HepG2 (cell line): ENCODE results near the gene STK36. TPM values are rescaled to one million over a fixed set of nuclear protein-coding genes. Genes with fewer than 3 reads are reported as not detected.

Experiments used
- ATF7 ChIP-seq, 2 experiments: fragments of 450-650 bp in 1 of 2; sonication (generic) in 1 of 2; formaldehyde crosslinking in 1 of 2; IDR thresholded peaks; 2 replicates each; pipeline versions ENCODE4 v1.4.0 to v1.6.1; 2016 to 2020; ENCODE audit warnings: antibody characterized with exemption in 1 of 2, mild to moderate bottlenecking in 1 of 2, missing genetic modification reagents in 1 of 2
- ETV5 ChIP-seq: IDR thresholded peaks from 2 replicates; pipeline ENCODE4 v1.6.1; 2018; ENCODE audit warnings: missing biosample characterization, missing genetic modification reagents, inconsistent platforms, borderline replicate concordance
- HDAC2 ChIP-seq: sonication (generic); formaldehyde crosslinking; IDR thresholded peaks from 2 replicates; pipeline ENCODE4 v1.4.0; 2020; ENCODE audit warnings: missing genetic modification reagents
- IKZF5 ChIP-seq: IDR thresholded peaks from 2 replicates; pipeline ENCODE4 v1.6.1; 2018; ENCODE audit warnings: missing genetic modification reagents, mild to moderate bottlenecking, missing compliant biosample characterization
- KDM6A ChIP-seq: IDR thresholded peaks from 2 replicates; pipeline ENCODE4 v1.6.1; 2016; ENCODE audit warnings: low read depth
- MEF2D ChIP-seq: sonication (generic); formaldehyde crosslinking; IDR thresholded peaks from 2 replicates; pipeline ENCODE4 v1.5.1; 2020; ENCODE audit warnings: mild to moderate bottlenecking, missing genetic modification reagents
- MIER2 ChIP-seq: IDR thresholded peaks from 2 replicates; pipeline ENCODE4 v1.6.1; 2016; ENCODE audit warnings: missing biosample characterization, missing genetic modification reagents
- NCOR1 ChIP-seq: fragments of 200-600 bp; sonication (generic); IDR thresholded peaks from 2 replicates; pipeline ENCODE4 v1.7.0; 2017; ENCODE audit warnings: antibody characterized with exemption, low read length, borderline replicate concordance
- NR2F1 ChIP-seq, 2 experiments: fragments of 450-650 bp in 1 of 2; formaldehyde crosslinking in 1 of 2; IDR thresholded peaks; 2 replicates each; pipeline versions ENCODE4 v1.5.0 to v1.6.1; 2016 to 2020; ENCODE audit warnings: mild to moderate bottlenecking in 1 of 2, missing compliant biosample characterization in 1 of 2, missing genetic modification reagents in 1 of 2, moderate library complexity in 1 of 2
- PRDM15 ChIP-seq: sonication (generic); formaldehyde crosslinking; IDR thresholded peaks from 2 replicates; pipeline ENCODE4 v1.4.0; 2020; ENCODE audit warnings: missing genetic modification reagents
- RCOR2 ChIP-seq: IDR thresholded peaks from 2 replicates; pipeline ENCODE4 v1.6.1; 2016; ENCODE audit warnings: missing biosample characterization, missing genetic modification reagents
- REPIN1 ChIP-seq: sonication (generic); formaldehyde crosslinking; IDR thresholded peaks from 2 replicates; pipeline ENCODE4 v1.8.0; 2022; ENCODE audit warnings: missing genetic modification reagents, low read depth, mild to moderate bottlenecking, borderline replicate concordance
- SATB2 ChIP-seq: sonication (generic); formaldehyde crosslinking; IDR thresholded peaks from 2 replicates; pipeline ENCODE4 v1.5.0; 2020; ENCODE audit warnings: missing genetic modification reagents
- TCF7 ChIP-seq: sonication (generic); IDR thresholded peaks from 2 replicates; pipeline ENCODE4 v1.6.1; 2016; ENCODE audit warnings: antibody characterized with exemption, low read depth
- ZNF337 ChIP-seq: sonication (generic); formaldehyde crosslinking; IDR thresholded peaks from 2 replicates; pipeline ENCODE4 v1.5.1; 2020; ENCODE audit warnings: missing genetic modification reagents, low read depth, mild to moderate bottlenecking, borderline replicate concordance
- ZNF44 ChIP-seq: sonication (generic); formaldehyde crosslinking; IDR thresholded peaks from 2 replicates; pipeline ENCODE4 v1.5.1; 2020; ENCODE audit warnings: mild to moderate bottlenecking, missing genetic modification reagents
- ZNF644 ChIP-seq: IDR thresholded peaks from 2 replicates; pipeline ENCODE4 v1.6.1; 2016; ENCODE audit warnings: low read depth
- ZNF788 ChIP-seq: sonication (generic); formaldehyde crosslinking; IDR thresholded peaks from 2 replicates; pipeline ENCODE4 v1.5.0; 2020; ENCODE audit warnings: mild to moderate bottlenecking, missing genetic modification reagents, borderline replicate concordance
- polyA plus RNA-seq, 8 experiments: library from polyadenylated mRNA; depleted of rRNA in 3 of 8; stranded (reverse) in 7 of 8; unstranded in 1 of 8; fragments of >200 nt; fragmentation: Illumina TruSeq in 4 of 8; extraction: Trizol in 4 of 8; gene quantifications; 2 replicates each; pipeline versions ENCODE4 v1.2.1 to v1.2.3, GENCODE V29; 2011 to 2016; ENCODE audit warnings: low read depth in 4 of 8, missing spikeins in 1 of 8, mixed read lengths in 1 of 8; ENCODE audit not compliant: insufficient read depth in 1 of 8
- total RNA-seq, 5 experiments: library from RNA; depleted of rRNA; stranded (reverse); fragments of >200 nt; fragmentation: Illumina TruSeq; extraction: Trizol; gene quantifications; 2 replicates each; pipeline ENCODE4 v1.2.3, GENCODE V29; 2016; ENCODE audit warnings: low read depth in 1 of 5
- TF ChIP-seq, protein P1 (sequence below): IDR thresholded peaks from 2 replicates; pipeline ENCODE4 v1.6.1; 2016; ENCODE audit warnings: missing compliant biosample characterization, missing genetic modification reagents, borderline replicate concordance
- TF ChIP-seq, protein P2 (sequence below): sonication (generic); formaldehyde crosslinking; conservative IDR thresholded peaks from 2 replicates; pipeline ENCODE4 v1.8.1; 2023; ENCODE audit warnings: missing genetic modification reagents

Gene STK36
- total and polyA plus RNA-seq, 2 of the 13 experiments (the other 11 are each of a cell fraction or from before 2014, with no cell fraction given): 45.9 to 83.5 TPM

GRCh38 chr2:218745559-218746469, 73.9 kb downstream of the STK36 start (continued):
- peak; percentile 50; the same call in 1 of the 2 replicates for TF ChIP-seq PRDM15 (CRISPR knock-in tag)
- peak; percentile 56; the same call in 1 of the 2 replicates for TF ChIP-seq HDAC2 (CRISPR knock-in tag)
- TF ChIP-seq NR2F1 (CRISPR knock-in tag; IDR thresholded peaks at IDR 0.05): no peak
- no peak for TF ChIP-seq TCF7
- TF ChIP-seq ZNF337 (CRISPR knock-in tag): peak; percentile 66; the same call in 1 of the 2 replicates
- no peak for TF ChIP-seq MEF2D (CRISPR knock-in tag)
- peak; percentile 55 for TF ChIP-seq RCOR2 (CRISPR knock-in tag)
- TF ChIP-seq ATF7 (IDR thresholded peaks at IDR 0.05): no peak
- TF ChIP-seq ATF7 (CRISPR knock-in tag; IDR thresholded peaks at IDR 0.05): no peak; the same call in 1 of the 2 replicates
- TF ChIP-seq REPIN1 (CRISPR knock-in tag): peak; percentile 46; the same call in 1 of the 2 replicates
- peak; percentile 31 for TF ChIP-seq IKZF5 (CRISPR knock-in tag)
- TF ChIP-seq ETV5: no peak; the same call in 1 of the 2 replicates
- TF ChIP-seq NCOR1: peak; percentile 65; the same call in 1 of the 2 replicates
- TF ChIP-seq, protein P1, sequence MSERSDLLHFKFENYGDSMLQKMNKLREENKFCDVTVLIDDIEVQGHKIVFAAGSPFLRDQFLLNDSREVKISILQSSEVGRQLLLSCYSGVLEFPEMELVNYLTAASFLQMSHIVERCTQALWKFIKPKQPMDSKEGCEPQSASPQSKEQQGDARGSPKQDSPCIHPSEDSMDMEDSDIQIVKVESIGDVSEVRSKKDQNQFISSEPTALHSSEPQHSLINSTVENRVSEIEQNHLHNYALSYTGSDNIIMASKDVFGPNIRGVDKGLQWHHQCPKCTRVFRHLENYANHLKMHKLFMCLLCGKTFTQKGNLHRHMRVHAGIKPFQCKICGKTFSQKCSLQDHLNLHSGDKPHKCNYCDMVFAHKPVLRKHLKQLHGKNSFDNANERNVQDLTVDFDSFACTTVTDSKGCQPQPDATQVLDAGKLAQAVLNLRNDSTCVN: peak; percentile 40; the same call in 1 of the 2 replicates
- TF ChIP-seq MIER2 (CRISPR knock-in tag): peak; percentile 79; the same call in 1 of the 2 replicates
- no peak for TF ChIP-seq SATB2 (CRISPR knock-in tag)
- peak; percentile 67; the same call in 1 of the 2 replicates for TF ChIP-seq KDM6A (CRISPR knock-in tag)
- no peak; the same call in 1 of the 2 replicates for TF ChIP-seq ZNF644 (CRISPR knock-in tag)
- TF ChIP-seq, protein P2, sequence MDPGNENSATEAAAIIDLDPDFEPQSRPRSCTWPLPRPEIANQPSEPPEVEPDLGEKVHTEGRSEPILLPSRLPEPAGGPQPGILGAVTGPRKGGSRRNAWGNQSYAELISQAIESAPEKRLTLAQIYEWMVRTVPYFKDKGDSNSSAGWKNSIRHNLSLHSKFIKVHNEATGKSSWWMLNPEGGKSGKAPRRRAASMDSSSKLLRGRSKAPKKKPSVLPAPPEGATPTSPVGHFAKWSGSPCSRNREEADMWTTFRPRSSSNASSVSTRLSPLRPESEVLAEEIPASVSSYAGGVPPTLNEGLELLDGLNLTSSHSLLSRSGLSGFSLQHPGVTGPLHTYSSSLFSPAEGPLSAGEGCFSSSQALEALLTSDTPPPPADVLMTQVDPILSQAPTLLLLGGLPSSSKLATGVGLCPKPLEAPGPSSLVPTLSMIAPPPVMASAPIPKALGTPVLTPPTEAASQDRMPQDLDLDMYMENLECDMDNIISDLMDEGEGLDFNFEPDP (CRISPR knock-in tag): no peak
- peak; percentile 64 for TF ChIP-seq ZNF44 (CRISPR knock-in tag)
- peak; percentile 80; the same call in 1 of the 2 replicates for TF ChIP-seq ZNF788 (CRISPR knock-in tag)
